ENCODE results near the gene TCF4.

TCF4 gene

DNA sequence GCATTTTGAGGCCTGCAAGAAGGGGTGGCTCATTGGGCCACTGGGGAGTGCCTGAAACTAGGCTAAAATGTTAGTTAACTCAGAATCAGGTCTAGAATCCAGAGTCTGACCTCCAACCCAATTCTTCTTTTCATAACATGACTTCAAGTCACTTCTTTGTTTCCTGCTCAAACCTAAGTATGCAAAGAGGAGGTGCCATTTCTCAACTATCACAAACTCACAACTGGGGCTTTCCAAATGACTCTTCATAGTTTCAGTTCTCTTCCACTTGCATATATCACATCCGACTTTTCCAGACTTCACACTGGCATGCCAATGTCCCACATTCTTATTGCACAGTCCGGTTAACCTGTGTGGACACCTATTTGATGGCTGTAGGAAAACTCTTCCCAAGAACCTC, 211.6 kb downstream of the TCF4 start:
- no peak for DNase-seq

DNA sequence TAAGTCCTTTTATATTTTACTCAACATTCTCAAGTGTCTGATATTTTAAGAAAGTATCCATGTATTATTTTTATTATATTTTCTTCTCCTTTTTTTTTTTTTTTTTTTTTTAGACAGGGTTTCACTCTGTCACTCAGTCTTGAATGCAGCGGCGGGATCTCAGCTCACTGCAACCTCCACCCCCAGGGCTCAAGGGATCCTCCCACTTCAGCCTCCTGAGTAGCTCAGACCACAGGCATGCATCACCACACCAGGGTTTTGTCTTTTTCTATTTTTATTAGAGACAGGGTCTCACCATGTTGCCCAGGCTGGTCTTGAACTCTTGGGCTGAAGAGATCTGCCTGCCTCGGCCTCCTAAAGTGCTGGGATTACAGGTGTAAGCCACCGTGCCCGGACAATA, 212.1 kb downstream of the TCF4 start:
- no peak for DNase-seq

- no peak for DNase-seq
These were observed 213.3 kb downstream of the TCF4 start for GRCh38 chr18:55374741-55375140.

GRCh38 chr18:55372209-55372608, 215.8 kb downstream of the TCF4 start:
- DNase-seq, result no peak

DNA sequence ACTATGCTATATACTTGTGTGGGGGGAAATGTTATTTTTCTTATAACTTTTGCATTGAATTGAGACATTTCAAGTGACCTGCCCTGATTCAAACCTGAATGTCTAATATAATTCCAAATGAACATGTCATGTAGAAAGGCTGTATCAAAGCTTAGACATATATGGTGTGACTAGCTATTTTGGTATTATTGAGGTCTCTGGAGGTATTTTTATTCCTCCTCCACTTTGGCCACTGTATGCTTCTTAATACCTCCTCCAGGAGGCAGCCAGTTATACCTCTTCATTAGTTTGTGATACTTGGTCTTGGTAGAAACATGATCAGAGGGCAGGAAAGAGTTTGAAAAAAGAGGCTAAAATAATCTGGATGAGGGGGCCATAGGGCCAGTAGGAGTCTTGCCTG, 217.1 kb downstream of the TCF4 start:
- no peak for DNase-seq

GRCh38 chr18:55369346-55369745, 218.6 kb downstream of the TCF4 start:
- no peak for DNase-seq

- no peak for DNase-seq
These were observed 222.7 kb downstream of the TCF4 start for GRCh38 chr18:55365342-55365741.

DNA sequence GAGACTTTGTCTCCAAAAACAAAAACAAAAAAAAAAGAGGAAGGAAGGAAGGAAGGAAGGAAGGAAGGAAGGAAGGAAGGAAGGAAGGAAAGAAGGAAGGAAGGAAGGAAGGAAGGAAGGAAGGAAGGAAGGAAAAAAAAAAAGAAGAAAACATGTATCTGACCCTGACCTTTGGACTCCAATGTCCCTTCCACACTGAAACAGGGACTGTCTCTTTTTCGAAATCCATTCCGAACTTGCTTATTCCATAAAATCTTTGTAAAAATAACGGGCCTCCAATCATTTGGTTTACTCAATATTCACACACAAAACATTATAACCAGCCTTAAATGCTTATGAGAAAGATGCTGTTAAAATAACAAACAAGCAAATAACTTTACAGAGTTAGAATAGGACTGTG, 225.7 kb downstream of the TCF4 start:
- no peak for DNase-seq

GRCh38 chr18:55361492-55362250, 226.3 kb downstream of the TCF4 start:
- DNase-seq, result no peak

DNA sequence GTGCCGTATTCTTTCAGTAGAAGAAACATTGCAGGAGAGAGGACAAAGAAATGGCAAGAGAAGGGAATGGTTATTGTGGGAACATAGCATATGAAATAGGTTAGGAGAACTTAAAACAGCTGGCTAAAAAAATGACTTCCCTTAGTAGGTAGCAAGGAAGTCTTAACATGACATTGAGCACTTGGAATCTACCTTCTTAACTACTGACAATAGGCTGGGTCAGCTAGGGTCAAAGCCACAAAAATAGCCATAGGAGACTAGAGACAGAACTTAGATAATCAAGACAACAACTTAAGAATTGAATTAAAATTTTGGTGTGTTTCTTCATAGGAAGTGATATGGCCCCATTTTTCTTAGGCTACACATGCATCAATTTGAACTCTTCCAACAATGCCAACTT, 227.9 kb downstream of the TCF4 start:
- DNase-seq, result no peak

- DNase-seq, result no peak
These were observed 231.2 kb downstream of the TCF4 start for GRCh38 chr18:55356815-55357214.

- no peak for DNase-seq
These were observed 232.8 kb downstream of the TCF4 start for GRCh38 chr18:55355223-55355622.

DNA sequence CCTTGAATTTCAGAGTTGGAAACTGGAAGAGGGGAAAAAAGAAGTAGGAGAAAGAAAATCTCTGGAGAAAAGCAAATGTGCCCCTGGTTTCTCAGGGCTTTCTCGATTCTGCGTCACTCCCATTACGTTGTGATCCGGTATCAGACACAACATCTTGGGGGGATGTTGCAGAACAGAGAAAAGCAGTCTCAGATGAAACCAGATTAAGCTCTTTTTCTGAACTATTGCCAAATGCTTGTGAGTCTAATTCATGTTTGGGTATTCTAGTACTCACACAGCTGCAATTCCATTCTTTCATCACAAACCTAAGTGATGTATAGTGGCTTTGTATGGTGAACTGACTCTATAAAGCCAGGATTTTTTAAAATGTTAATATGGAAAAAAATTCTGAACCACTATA, 233.2 kb downstream of the TCF4 start:
- no peak for DNase-seq

DNA sequence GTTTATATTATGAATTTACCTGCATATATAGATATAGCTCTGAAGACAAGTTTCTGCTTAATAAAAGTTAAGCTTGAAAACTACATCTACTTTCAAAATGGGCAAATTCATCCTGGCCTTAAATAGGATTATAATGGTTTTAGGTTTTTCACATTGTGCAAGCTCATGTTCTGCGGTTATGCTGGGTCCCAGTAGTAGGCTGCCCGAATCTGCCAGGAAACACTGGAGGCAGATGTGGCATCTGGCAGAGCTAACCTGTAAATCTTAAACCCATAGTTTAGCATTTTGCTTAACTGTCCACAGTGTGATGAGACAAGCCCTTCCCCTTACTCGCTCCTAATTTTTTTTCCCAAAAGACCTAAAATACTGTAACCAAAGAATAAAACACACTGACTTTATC, 234.2 kb downstream of the TCF4 start:
- DNase-seq, result no peak

- DNase-seq, result no peak
These were observed 234.6 kb downstream of the TCF4 start for GRCh38 chr18:55353391-55353790.

DNA sequence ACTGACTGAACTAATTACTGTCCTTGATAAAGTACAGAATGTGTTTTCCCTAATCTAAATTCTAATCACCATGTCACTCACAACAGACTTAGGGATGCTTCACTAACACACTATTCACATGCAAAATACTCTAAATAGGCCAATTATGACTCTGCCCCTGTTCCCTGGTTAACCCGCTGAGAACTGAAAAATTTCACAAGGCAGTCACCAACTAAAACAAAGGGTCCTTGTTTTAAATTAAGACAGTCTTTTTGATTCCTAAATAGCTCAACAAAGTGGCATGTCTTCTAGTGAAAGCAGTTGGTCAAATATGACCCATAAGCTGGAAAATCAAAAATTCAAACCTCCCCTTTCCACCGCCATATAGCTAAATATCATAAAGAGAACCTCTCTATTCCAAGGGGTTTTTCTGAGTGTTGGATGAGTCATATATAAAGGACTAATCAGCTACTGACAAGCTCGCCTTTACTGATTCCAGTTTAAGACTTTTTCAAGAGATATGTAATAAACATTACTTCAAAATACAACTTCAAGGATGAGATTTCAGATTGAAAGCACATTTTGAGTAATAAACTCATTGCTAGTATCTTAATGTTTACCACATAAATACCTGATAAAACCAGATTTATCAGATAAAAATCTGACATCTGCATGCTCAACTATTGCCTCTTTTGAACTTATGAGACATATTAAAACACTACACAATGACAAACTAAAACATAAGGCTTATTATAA, 235.8 kb downstream of the TCF4 start:
- DNase-seq, result peak in 1 of 3 experiments; percentile 44

- no peak for DNase-seq
These were observed 236.7 kb downstream of the TCF4 start for GRCh38 chr18:55351241-55351691.

DNA sequence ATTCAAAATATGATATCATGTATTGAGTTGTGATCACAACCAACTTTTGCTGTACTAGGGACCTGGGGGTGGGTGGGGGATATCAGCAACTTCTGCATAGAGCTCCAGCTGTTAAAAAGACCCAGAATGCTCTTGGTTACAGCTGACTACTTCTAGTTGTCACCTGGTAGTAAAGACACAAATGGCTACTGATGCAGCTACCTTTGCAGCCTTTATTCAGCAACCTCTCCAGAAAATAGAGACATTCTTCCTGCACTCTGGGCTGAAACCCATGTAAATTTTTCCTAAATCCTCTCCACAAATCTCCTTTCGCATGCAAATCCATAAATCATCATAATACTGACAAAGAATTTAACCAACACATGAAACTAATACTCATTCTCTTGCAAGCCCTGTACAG, 238.3 kb downstream of the TCF4 start:
- DNase-seq, result no peak

DNA sequence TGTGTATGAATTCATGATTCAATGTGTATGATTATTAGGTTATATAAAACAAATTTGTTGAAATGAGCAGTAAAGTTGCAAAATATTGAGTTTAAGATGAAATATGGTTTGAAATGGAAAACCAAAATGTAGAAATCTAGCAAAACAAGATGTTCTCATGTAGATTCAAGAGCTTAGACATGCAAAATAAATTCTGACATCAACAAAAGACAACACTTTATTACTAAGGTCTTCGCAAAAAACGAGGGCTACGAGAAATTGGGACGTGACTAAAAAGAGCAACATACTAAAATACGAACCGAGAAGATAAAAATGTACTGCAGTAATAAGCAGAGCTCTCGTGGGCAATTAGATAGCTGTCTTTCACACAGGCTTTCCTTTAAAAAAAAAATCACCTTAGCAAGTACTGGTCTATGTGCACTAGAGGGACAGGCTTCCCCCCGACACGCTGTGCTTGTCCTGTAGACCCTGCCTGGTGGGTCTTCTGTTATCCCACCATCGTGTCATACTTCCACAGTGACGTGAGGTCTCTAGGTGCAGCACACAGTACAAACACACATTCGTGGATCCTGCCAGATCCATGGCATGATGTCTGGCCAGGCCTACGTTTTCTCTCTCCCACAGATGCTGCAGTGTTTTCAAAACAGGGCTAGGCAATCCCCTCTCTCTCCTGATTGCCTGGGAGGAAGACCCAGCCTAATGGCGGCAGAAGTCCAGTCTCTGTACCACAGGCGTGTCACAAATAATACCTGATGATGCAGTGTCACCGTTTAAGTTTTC, 240.8 kb downstream of the TCF4 start:
- DNase-seq, result peak in 1 of 3 experiments; percentile 57

DNA sequence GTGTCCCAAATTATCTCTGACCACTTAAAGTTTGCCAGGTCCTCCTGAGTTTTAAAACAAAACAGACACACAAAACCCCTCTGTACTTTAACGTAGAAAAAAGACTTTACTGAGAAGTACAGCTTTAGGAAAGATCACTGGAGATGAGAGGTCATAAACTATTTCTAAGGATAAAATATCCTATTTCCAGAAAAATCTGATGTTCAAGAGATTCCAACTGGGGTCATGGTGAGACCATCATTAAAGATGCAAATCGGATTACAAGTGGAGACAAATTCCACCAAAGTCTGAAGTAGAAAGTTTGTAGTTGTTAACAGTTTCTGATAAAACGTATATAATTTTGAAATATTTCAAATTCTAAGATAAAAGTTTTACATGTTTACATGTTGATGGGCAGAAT, 241.6 kb downstream of the TCF4 start:
- no peak for DNase-seq

DNA sequence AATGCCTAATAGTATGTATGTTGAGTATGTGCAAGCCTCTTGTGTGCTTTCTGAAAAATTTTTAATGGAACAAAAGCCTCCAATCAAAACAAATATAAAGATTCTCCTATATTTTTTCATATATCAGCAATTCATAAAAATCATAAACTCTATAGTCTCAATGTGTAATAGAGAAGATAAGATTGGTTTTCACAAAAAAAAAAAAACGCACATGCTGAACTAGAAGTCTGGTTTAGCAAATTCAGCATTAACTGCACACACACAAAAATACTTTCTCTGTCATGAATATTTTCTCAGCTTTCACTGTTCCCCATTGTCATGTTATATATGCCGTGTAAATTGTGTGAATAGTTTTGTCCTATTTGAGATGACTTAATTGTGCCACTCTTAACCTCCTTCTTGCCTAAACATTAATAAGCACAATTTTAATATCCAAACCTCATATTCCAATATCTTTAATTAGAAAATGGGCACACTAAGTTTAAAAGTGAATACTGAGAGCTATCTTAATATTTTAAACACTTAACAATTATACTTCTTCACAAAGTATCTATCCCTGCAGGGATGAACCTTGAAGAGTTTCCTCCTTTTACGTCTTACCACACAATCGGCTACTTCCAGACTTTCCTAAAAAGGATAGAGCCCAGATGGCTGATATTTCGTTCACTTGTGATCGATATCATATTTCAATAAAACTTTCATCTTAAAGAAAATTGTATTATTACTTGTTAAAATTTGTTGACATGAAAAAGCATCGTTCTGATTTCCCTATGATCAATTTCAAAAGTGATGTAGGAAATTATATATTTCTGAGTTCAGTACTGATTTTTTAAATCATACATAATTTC, 242.7 kb downstream of the TCF4 start:
- DNase-seq, result no peak

DNA sequence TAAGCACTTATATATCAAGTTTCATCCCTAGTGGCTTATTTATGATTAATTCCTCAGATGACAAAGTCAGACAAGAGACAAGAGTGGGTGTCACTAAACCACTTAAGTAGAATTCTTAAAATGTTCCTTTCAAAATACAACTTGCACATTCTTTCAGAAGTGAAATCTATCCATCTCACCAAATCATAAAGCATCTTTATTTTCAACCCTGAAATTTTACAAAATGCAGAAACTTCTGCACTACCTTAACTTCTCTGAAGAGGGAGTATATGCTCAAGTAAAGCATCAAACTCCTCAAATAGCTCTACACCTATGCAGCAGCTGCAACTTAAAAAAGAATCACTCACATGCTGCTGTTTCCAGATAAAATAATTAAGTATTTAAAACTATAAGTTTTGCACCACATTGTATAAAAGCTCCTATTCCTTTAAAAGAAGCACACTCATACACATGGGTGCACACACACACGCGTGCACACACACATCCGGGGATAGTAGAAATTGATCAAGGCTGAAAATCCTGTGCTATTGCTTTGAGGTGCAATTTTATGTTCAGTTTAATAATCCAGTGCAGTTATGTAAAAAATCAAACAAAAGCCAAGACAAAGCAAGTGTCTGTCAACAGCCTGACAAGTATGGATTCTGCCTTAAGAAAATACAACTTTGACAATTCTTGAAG, 244.5 kb downstream of the TCF4 start:
- peak; percentile 7 to 78 (median 32) for DNase-seq

Measured in NCI-H1417 (cell line).